ENCODE measurements around the gene FAM117A.

FAM117A gene, protein sequence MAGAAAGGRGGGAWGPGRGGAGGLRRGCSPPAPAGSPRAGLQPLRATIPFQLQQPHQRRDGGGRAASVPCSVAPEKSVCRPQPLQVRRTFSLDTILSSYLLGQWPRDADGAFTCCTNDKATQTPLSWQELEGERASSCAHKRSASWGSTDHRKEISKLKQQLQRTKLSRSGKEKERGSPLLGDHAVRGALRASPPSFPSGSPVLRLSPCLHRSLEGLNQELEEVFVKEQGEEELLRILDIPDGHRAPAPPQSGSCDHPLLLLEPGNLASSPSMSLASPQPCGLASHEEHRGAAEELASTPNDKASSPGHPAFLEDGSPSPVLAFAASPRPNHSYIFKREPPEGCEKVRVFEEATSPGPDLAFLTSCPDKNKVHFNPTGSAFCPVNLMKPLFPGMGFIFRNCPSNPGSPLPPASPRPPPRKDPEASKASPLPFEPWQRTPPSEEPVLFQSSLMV

DNA sequence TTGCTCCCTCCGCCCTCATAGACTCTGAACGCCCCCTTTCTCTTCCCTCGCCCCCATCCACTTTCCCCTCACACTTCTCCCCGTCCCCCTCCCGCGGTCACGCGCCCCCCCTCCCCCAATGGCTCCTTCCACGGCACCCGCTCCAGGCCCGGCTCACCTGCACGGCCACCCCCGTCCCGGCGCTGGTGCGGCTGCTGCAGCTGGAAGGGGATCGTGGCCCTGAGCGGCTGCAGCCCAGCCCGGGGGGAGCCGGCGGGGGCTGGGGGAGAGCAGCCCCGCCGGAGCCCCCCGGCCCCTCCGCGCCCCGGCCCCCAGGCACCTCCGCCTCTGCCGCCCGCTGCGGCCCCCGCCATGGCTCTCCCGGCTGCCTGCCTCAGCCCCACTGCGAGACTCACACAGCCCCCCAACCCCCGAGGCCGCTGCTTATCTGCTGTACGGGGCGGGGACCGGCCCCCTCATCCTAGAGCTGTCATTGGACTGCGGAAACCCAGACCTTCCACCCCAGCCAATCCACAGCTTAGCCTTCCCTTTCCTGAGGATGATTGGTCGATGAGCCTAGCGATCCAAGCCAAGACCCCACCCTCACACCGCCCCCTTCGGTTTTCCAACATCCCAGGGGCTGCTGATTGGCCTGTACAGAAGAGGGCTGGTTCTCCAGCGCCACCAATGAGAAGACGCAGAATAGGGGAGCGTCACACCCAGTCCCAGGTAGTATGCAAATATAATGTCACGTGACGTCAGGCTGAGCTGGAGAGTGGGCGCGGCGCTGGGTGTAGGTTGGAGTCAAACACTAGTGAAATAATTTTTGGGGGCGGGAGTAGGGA is at the start of gene FAM117A:
Gene FAM117A (minus strand): TSS at position 397 of the 824 bp plus-strand sequence. CDS start 44 bp downstream, at position 353.
- peak; percentile 98 for DNase-seq (ENCODE audit: low read depth, low spot score)

DNA sequence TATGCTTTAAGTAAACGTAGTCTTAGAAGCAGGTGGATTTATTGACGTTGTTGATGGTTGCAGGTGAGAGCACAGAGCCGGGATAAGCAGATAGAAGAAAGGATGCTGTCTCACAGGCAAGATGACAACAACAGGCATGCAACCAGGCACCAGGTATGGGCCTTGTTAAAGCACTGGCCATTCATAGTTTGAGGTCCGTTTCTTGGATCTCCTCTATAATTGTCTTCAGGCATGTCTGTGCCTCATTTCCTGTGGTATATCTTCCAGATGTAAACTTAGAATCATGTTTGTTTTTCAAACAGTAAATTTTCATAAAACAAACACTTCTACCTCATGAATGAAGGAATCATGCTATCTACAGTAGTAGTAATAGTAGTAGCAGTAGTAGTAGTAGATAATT is 45.1 kb upstream of the FAM117A start:
- no peak for DNase-seq (ENCODE audit: low read depth, low spot score)

DNA sequence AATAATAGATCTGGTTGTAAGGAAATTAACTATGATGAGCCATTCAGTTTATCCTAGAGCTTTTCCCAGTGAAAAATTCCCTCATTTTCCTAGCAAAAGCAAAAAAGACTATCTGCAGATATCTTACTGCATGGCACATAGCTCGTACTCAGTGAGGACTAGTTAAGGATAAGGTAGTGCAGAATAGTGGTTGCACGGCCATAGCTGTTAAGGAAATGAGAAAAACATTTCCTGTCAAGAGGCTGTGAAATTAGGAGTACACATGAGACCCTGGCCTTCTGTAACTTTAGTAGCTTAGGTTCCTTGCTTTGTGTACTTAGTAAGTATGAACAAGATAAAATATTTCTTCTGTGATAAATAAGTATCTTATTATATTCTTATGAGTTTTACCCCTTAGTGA is 34.8 kb upstream of the FAM117A start:
- DNase-seq (ENCODE audit: low read depth, low spot score) = no peak

GRCh38 chr17:49798182-49798581 is 34.3 kb upstream of the FAM117A start:
- DNase-seq (ENCODE audit: low read depth, low spot score) = no peak

- DNase-seq (ENCODE audit: low read depth, low spot score) = no peak
Observed at GRCh38 chr17:49795372-49795771, 31.4 kb upstream of the FAM117A start.

DNA sequence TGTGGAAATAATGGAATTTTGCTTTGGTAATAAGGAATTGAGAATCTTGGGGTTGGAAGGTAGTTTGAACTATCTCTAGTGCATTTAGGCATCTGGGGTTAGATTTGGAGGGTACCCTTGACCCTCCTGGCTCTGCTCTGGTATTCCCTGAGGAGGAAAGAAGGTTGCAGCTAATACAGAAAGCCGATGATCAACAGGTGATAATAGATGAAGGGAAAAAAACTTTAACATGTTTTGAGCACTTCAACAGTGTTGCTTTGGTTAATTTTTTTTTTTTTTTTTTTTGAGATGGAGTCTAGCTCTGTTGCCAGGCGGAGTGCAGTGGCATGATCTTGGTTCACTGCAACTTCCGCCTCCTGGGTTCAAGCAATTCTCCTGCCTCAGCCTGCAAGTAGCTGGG is 29.4 kb upstream of the FAM117A start:
- DNase-seq (ENCODE audit: low read depth, low spot score) = no peak

GRCh38 chr17:49789243-49789578 is 25.3 kb upstream of the FAM117A start:
- DNase-seq (ENCODE audit: low read depth, low spot score) = no peak

- peak; percentile 98 for DNase-seq (ENCODE audit: low read depth, low spot score)
Observed at GRCh38 chr17:49788478-49789242, 24.7 kb upstream of the FAM117A start, which contains the start of gene KAT7. TSS of gene KAT7 (plus strand) at chr17:49788681. CDS start at chr17:49788835, 154 bp downstream.

GRCh38 chr17:49787884-49788477 is 24.1 kb upstream of the FAM117A start:
- DNase-seq (ENCODE audit: low read depth, low spot score) = no peak

GRCh38 chr17:49784636-49785035 is 20.7 kb upstream of the FAM117A start:
- DNase-seq (ENCODE audit: low read depth, low spot score) = no peak

- no peak for DNase-seq (ENCODE audit: low read depth, low spot score)
Observed at GRCh38 chr17:49783791-49784190, 19.9 kb upstream of the FAM117A start.

DNA sequence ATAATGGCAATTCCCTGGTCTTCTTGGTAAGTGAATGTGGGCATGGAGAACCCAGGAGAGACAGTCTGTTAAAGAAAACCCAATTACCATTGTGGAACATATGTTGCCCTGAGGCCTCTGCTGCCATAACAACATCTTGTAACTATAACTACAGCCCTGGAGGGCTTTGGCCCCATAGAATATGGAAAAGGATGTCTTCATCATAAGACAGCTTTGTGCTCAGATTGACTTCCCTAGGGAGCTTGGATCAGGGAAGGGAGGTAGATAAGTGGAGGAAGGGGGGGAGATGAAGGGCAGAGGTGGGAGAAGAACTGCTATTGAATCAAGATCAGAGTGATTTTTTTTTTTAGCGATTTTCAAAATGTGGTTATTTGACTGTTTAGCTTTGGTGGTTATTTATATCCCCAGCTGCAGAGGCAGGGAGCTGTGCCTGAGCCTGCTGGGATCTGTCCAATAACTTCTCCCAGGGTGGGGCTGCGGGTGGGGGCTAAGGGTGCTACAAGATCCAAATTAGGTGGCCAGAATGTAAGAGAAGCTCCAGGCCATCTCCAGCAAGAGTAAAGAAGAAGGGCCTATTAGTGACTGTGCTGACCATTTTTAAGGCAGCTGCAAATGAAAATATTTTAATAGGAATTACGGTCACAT is 19.3 kb upstream of the FAM117A start:
- no peak for DNase-seq (ENCODE audit: low read depth, low spot score)

DNA sequence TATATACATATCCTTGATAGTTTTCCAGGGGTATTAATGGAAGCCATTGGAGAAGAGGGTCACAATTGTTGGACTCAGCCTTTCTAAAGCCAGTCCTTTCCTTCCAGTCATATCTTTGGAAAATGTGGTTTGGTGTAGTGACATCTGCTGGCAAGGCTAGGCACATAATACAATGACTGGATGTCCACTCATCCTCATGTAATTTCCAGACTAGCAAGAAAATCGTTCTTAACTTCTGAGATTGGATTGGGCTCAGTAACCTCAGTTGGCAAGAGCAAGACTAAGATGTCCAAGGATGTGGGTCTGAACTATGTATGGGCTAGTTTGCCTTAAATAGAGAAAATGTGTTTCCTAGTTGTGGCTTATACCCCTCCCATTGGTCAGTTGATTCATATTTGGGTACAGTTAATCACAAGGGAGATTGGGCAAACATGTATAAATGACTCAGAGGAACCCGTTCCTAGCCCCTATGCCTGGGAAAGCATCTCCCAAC is 15.9 kb upstream of the FAM117A start:
- no peak for DNase-seq (ENCODE audit: low read depth, low spot score)

GRCh38 chr17:49779156-49779738 is 15.3 kb upstream of the FAM117A start:
- no peak for DNase-seq (ENCODE audit: low read depth, low spot score)

GRCh38 chr17:49777563-49777962 is 13.6 kb upstream of the FAM117A start:
- DNase-seq (ENCODE audit: low read depth, low spot score) = no peak

- no peak for DNase-seq (ENCODE audit: low read depth, low spot score)
Observed at GRCh38 chr17:49776551-49777300, 12.8 kb upstream of the FAM117A start.

DNA sequence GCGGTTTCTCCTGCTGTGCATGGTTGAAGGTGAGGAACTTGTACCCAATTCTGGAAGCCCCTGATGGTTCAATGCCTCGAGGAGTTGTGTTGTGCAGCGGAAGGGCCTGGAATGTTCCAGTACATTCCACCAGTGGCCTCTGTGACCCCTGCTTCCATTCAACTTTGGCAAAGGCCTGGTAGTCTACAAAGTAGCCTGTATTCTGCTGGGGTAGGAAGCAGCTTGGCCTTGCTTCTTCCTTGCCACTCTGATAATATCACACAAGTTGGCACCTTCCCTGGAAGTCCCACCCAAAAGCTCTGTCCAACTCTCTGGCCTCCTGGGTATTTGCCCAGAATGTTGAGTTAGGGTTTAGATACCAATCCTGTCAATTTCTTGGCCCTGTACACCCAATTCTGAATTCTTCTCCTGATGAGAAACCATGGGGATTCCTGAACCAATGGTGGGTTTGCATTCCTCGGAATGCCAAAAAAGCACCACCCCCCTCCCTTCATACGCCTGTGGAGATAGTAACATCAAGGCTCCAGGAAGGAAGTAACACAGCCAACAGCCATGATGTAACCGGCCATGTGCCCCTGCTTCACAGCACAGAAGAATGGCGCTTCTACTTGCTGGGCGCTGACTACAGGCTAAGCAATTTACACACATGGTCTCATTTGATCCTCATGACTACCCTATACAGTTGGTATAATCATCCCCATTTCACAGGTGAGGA is 11.8 kb upstream of the FAM117A start:
- no peak for DNase-seq (ENCODE audit: low read depth, low spot score)

DNA sequence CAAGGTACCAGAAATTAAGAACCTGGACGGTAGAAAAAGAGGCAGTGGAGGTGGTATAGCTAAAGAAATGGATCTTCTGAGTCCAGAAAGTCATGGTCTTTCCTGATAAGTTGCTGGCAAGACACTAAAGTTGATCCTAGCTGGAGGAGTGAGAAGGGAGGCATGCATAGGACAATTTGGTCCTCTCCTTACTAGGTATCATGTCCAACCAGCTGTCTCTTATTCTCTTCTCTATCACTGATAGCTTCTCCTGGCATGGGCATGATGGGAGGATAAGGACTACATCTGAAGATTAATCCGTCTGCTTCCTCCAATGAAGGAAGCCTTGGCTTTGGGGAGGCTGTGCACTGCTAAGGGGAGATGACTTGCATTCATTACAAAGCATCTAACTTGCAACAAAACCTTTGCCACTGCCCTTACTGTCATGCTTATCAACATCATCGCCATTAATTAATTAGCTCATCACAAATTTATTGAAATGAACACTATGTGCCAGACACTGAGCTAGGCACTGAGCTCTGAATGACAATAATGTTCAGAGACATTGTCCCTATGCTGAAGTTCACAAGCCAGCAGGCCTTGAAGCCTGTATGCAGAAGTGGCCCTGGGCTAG is 3.1 kb upstream of the FAM117A start:
- no peak for DNase-seq (ENCODE audit: low read depth, low spot score)

Measured in iPS DF 19.7 (cell line).